A204.1 (cell line): ENCODE measurements around the gene ENPEP.
"Not testable (repeated sequence)": the region's sequence is repeated elsewhere in the genome, so short reads cannot be mapped to it uniquely, and the experiment has no call there.

Experiments used
- FAIRE-seq: peaks from 2 replicates; lab custom pipeline; 2012; peaks lifted over from hg19 to GRCh38; lab: Jason Lieb, UNC

ENPEP gene

DNA sequence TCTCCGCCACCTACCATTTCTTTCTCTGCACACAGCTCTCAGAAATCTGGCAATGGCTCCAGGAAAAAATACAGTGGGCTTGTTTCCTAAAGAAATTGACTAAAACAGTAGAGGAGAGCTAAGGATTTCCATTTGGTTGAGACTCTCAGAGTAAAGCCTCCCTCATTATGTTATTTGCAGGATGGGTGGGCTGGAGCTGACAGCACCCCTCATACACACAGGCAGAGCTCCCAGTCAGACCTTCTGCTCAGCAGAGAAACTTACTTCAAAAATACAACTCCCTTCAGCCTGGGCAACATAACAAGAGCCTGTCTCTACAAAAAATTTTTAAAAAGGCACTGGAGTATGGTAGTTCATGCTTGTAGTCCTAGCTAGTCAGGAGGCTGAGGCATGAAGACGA lies 44.9 kb downstream of the ENPEP start:
- no peak for FAIRE-seq

DNA sequence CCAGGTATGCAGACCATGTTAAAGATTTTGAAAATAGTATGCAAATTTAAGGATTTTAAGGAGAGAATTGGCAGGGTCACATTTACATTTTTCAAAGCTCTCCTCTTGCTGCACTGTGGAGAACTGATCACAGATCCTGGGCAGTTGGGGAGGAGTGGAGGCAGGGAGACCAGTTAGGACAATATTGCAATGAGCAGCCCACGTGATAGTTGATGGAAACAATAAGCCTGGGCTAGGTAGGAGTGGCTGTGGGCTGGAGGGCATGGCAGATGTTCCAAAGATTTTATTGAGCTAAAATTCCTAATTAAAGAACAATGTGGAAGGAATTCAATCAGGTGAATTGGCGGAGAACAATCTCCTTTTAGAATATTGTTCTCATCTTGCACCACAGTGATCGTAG lies 50.6 kb downstream of the ENPEP start:
- no peak for FAIRE-seq

DNA sequence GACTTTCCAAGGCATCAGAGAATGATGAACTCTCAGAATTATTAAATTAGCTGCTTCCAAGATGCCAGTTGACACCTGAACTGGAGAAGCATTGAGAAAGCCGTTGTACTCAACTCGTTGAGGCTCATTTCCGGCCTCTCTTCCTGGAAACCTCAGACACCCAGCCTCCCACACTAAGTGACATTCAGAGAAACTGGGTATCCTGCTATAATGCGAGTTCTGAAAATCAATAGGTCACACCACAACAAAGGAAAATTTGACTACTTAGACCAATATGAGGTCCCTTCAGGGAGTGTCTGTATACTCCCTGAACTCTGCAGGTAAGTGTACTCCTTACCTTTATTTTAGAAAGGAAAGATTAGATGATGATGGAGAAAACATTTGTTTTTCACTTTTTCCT lies 51.2 kb downstream of the ENPEP start:
- no peak for FAIRE-seq

DNA sequence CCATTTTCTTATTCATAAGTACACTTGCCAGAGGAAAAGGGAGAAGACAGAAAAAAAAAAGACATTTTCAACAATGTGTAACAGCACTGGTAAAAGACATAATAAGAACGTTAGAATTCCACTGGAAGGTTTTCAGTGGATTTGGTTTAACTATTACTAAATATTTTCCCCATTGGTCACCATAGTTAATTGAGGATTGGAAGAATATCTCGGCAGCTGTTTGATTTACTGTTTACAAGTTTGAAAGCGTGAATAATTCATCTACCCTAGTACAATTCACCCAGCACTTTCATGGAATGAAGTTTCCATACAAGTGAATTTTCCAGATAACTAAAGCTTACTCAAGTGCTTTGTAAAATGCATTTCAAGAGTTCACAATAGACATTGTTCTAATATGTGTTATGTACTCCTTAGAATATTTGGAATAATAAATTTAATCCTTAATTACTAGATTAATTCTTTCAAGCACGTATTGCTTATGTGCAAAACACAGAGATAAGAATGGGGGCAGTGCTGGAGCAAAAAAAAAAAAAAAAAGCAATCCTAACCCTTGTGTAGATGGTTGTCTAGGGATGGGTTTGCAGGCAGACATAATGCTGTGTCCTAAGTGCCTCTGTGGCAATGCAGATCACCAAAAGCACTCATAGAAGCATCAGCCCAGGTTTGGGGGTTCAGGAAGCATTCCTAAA lies 57.1 kb downstream of the ENPEP start:
- FAIRE-seq, result no peak

DNA sequence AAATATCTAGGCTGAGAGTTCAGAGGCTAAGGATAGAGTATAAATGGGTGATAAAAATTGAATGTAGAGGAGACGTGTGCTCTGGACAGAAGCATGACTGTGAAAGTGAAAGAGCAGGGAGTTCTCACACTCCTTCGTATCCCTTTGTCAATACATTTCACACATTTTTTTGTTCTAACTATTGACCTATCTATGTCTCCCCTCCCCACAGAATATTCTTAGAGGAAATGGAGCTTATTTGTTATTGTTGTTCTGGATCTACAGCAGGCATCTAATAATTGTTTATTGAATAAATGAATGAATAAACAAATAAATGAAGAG lies 57.6 kb downstream of the ENPEP start:
- no peak for FAIRE-seq

DNA sequence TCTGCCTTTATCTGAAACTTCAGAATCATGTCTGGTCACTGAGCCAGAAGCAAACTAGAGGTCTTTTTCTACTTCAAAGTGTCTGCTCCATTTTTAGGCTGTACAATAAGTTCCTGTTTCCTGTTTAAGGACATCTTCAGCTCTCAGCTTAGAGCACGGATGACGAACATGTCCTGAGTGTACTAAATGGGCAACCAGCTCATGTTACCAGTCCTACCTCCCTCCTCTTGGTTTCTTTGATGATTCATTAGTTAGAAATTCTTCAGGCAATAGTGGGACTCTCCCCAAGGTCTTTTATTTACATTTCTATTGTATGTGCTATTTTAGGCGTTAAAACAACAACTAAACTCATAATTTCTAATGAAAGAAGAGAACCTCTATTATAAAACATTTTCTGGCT lies 58.0 kb downstream of the ENPEP start:
- FAIRE-seq, result no peak

DNA sequence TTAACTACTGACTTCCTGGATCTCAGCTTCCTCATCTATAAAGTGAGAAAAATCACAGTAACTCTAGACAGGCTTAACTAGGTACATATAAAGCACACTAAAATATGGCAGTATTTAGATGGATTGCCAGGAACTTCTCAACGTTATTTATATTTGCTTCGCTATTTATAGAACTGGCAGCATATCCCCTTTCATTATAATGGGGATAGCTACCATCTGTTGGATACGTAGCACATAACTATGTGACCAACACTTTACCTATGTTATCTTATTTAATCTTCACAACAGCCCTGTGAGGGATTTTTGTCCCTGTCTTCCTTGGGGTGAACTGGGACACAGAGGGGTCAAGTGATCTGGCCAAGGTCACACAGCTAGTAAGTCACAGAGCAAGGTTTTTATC lies 64.6 kb downstream of the ENPEP start:
- no peak for FAIRE-seq

DNA sequence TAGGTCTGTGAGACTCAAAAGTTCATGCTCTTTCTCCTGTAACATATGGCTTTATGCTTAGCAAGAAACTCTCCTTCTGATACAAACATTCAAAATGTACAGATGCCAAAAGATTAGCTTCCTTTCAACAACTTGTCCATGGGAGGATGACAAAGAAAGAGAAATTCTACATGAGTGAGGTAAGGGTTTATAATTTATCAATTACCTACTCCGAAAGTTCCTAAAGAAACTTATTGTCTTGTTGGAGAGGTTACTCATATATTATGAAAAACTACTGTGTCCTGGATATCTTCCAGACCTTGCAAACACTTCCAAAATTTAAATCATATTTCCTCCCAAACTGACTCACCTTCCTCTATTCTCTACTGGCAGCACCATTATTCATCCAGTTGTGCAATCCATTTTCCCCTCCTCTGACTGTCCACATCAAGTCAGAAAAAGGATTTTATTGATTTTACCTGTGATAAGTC lies 65.1 kb downstream of the ENPEP start:
- FAIRE-seq, result no peak

DNA sequence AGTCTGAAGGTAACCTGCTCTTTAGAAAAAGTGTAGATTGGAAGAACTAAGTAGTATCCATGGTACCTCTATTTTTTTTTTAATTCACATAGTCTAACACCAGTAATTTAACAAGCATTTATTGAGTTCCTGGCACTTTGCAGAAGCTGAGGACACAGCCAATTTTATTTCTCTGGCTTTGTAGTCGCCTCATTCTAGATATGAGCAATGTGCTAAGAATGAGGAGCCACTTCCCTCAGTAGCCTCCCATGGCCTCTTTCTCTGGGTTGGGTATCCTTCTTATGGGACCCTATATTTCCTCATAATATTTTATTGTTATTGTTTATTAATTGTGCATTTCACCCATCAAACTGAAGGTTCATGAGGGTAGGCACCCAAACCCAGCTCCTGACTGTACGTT lies 67.6 kb downstream of the ENPEP start:
- FAIRE-seq, result no peak

DNA sequence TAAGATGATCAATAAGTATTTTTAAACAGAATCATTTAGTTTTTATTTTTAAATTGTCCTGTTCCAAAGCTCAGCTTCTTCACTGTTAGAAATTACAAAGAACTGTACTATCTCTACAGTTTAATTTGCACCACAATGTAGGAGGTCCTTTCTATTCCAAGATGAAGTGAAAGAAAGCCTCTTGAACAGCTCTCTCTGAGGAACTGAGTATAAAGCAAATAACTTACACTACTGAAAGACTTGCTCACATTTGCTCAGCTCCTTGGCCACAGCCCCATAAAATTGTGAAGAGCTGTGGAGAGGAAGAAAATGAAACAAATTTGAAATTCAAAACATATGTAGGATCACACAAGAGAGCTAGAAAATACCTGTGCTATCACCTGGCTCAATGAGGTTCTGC lies 68.6 kb downstream of the ENPEP start:
- FAIRE-seq, result no peak

DNA sequence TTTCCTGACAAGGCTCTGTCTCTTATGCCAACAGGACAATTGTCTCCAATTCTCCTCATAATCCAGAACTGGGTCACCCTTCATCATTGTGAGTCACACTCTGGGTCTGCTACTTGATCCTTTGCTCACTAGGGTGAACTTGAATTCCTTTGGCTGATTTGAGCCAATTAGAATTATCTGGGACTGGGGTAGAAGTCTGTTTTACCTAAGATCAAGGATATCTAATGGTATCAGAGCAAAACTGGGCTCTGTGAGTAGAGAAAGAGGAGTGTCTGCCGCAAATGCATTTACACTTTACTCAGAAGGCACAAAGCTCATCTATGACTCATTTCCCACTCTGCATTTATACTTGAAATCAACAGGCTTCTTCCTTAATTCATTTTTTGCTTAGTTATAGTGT lies 74.3 kb downstream of the ENPEP start:
- no peak for FAIRE-seq

DNA sequence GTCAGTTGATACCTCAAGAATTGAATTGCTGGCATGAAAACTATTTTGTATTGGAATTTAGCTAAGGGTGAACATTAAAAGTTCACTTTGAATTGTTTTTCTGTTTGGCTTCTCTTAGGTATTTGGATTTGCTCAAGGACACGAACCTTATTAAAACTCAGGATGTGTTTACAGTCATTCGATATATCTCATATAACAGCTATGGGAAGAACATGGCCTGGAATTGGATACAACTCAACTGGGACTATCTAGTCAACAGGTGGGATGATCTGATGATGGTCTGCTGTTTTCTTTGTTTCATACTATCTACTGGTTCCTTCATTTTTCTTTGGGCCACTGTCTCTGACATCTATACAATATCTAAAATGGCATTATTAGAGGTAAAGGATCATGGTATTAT lies 77.2 kb downstream of the ENPEP start:
- FAIRE-seq, result no peak

DNA sequence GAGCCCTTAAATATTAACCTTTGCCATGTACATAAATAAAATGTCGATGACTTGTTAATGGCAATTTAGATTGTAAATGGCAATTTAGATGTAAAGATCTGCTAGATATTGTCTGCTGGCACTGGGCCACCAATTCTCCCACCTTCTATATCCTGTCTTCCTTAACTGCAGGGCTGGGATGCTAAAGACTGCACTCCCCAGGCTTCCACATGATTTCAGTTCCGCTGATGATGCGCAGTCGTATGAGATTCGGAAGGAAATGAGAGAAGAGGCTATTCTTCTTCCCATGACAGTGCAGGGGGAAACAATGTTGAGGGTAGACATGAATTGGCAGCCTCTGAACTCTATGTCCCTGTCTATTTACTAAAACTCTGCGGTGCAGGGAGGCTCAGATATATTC lies 91.3 kb downstream of the ENPEP start:
- no peak for FAIRE-seq

DNA sequence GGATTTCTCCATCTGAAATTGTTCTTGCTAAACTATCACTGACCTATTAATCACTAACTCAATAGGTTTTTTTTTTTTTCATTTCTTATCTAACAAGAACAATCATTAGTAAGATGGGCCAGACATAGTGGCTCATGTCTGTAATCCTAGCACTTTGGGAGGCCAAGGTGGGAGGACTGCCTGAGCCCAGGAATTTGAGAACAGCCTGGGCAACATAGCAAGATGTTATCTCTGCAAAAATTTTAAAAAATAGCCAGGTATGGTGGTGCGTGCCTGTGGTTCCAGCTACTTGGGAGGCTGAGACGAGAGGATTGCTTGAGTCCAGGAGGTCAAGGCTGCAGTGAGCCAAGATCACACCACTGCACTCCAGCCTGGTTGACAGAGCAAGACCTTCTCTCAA lies 100.7 kb downstream of the ENPEP start:
- FAIRE-seq, result not testable (repeated sequence)

DNA sequence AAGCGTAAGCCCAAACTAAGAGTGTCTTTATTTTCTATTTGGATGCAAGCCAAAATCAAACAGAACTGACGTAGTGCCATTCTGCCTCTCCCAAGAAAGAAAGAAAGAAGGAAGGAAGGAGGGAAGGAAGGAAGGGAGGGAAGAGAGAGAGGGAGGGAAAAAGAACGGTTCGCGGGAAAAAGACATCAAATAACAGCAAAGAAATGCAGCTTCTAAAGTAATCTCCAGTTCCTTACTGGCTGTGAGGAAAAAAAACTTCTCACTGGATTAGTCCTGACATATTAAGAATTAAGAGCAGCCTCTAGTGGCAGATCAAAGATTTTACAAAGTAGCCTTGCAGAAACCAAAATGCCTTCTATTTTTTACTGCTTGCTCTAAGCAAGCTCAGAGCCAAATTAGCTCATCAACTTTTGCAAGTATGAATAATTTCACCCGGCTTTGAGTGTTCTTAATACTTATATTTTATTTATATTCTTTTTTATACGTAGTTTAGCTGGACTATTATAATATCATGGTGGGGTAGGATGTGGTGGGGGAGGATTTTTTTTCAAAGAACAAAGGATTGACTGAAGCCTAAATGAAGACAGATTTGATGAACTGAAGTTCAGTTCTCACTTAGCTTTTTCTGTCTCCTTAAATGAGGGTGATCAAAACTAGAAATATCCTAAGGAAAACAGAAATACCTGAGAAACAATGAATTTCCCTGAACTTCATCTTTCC lies 110.3 kb downstream of the ENPEP start:
- peak; percentile 80 for FAIRE-seq

DNA sequence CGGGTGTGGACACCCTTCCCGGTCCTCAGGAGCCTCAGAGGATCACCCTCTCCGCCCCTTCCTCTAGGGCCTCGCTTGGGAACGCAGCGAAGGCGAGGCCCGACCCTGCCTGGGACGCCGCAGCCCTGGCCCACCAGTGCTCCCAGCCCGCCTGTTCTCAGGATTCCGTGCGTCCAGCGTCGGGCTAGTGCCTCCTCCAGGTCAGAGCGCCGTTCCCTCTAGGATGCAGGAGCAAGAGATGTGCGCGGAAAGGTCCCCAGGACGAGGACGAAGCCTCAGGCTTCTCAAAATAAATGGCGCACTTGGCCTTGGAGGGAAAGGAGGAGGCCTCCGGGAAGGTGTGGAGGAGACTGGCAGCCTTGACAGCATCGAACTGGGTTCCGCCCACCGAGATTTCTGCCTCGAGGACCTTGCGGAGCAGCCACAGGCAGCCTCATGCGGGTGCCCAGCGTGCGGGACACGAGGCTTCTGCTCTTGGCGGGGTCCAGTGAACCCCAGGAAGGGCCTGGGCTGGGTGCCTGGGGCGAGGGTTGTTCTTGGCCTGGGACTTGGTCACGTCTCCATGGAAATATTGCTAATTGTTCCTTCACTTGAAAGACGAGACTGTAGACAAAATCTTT lies 111.8 kb downstream of the ENPEP start:
- FAIRE-seq, result no peak

DNA sequence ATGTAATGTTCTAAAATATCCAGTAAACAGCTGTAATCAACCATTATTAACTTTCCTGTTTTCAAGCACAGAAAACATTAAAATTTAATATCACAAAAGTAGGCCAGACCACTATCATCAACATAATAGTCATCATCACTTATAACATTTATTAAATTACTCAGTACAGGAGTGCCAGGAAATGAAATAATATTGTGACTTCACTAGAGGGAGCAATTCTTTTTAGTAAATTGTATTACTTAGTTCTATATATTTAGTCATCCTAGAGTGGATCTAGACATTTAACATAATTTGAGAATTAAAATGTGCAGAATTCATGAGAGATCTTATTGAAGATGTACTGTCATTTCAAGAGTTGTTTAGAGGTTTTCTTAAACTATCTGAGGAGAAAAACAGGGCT lies 113.3 kb downstream of the ENPEP start:
- peak; percentile 92 for FAIRE-seq

DNA sequence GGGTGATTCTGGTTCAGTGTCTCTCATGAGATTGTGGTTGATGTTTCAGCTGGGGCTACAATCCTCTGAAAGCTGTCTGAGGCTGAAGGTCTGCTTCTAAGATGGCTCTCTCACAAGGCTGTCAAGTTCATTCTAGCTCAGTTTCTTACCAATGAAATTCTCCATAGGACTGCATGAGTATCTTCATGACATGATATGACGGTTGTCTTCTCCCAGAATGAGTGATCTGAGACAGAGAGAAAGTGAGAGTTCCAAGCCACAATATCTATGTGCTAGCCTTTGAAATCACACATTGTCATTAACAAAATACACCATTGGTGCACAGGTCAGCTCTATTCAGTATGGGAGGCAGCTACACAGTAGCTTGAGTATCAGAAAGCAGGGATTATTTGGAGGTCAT lies 119.6 kb downstream of the ENPEP start:
- no peak for FAIRE-seq

DNA sequence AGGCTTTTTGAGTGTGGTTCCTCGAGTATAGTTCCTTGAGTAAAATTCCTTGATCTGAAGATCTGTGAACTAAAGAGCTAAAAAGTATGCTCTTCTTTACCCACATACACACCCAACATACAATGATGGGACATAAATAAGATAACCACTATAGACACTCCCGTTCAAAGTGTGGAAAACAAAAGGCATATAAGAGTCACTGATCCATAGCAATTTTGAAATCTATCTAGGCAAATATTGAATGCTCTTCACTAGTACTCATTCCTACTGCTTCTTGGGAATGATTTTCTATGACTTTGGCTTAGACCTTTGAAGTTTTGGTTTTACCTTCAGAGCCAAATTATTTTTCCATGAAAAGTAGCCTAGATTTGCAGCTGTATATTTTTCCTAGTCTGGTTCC lies 120.5 kb downstream of the ENPEP start:
- FAIRE-seq, result no peak

DNA sequence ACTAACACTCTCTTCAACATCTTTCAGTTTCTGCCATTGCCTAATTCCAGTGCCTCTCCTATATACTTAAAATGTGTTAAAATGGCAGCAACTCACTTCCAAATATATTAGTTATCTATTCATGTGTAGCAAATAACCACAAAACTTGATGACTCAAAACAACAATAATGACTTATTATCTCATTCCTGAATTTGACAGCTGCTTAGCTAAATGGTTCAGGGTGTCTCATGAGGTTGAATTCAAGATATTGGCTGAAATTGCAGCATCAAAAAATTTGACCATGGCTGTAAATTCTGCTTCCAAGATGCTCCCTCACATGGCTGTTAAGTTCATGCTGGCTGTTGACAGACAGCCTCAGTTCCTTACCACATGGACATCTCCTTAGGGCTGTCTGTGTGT lies 121.6 kb downstream of the ENPEP start:
- FAIRE-seq, result no peak

DNA sequence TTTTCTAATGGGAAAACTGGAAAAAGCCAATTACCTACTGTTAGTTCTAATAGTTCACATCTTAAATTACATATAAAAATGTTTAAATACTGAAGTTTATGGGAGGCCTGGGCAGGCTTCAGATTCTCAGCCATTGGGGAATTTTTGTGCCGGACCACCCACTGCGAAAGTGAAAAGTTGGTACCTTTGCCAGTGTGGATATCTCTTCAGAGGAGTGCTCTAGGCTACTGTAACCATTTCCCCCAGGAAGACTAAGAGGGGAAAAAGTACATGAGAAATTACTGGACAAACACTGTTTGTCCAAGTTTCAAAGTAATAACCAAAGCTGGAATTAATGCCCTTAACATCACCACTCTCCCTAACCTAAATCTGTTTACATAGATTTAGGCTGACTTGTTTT lies 126.1 kb downstream of the ENPEP start:
- FAIRE-seq, result no peak

DNA sequence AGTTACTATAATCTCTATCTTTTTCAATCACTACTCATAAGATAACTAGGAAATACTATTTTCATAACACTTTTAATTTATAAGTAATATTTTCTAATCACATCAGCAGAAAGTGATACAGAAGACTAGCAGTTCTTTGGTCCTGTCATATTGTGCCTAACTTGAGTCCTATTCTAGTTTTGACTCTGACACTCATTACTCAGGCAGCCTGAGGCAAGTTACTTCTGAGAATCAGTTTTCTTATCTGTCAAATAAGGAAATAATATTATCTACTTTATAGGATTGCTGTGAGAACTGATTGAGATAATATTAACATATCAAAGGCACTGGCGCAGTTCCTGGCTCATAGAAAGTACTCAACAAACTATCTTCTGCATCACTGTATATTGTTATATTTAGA lies 129.1 kb downstream of the ENPEP start:
- no peak for FAIRE-seq

DNA sequence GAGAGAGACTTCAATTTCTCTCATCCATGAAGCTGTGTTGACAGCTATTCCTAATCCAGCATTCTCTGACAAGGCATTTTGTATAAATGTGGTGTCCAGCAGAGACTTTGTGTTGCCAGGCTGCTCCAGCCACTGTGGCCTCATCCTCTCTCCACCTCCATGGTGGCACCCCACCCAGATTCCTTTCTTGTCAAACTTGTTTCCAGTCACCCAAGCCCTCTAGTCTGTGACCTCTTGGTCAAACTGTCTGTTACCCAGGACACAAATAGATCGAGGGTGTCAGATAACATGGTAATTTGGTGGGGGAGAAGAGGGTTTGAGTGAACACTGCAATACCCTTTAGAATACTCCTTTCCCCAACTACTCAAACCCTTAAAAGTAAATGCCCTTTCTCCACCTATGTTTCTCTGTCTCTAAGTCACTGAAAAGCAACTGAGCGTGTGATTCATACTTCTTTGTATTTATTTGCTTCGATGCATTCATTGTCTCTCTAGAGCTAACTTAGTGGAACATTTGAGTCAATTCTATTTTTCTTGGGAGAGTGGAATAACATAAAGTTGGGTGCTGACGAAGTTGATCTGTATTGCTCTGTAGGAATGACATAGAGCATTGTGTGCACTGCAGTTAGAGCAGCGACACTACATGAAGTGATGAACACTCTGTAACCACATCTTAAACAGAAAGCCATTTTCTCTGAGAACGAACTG lies 133.2 kb downstream of the ENPEP start:
- no peak for FAIRE-seq
